Activated CD8-positive, alpha-beta memory T cell treated with anti-CD3 and anti-CD28 coated beads for 36 hours (primary cell): ENCODE measurements around the gene OAT. TPM values are rescaled to one million over a fixed set of nuclear protein-coding genes. Genes with fewer than 3 reads are reported as not detected.

Source experiments
- CTCF ChIA-PET: fragments of 350-600 bp; sonication (Branson Sonifier 250); formaldehyde crosslinking; loops from one replicate; lab custom pipeline; 2021; ENCODE audit warnings: antibody characterized with exemption; lab: Charles Lee
- POLR2A ChIA-PET: fragments of 350-600 bp; sonication (Branson Sonifier 250); formaldehyde crosslinking; loops from one replicate; lab custom pipeline; 2021; ENCODE audit warnings: antibody characterized with exemption; lab: Charles Lee
- total RNA-seq, 2 experiments: library from RNA; stranded (reverse); gene quantifications; one replicate each; pipeline ENCODE4 v1.2.3, GENCODE V29; 2021

The OAT gene
- total RNA-seq, 2 experiments from 2014 or later, result 48.2 to 49.2 TPM

DNA sequence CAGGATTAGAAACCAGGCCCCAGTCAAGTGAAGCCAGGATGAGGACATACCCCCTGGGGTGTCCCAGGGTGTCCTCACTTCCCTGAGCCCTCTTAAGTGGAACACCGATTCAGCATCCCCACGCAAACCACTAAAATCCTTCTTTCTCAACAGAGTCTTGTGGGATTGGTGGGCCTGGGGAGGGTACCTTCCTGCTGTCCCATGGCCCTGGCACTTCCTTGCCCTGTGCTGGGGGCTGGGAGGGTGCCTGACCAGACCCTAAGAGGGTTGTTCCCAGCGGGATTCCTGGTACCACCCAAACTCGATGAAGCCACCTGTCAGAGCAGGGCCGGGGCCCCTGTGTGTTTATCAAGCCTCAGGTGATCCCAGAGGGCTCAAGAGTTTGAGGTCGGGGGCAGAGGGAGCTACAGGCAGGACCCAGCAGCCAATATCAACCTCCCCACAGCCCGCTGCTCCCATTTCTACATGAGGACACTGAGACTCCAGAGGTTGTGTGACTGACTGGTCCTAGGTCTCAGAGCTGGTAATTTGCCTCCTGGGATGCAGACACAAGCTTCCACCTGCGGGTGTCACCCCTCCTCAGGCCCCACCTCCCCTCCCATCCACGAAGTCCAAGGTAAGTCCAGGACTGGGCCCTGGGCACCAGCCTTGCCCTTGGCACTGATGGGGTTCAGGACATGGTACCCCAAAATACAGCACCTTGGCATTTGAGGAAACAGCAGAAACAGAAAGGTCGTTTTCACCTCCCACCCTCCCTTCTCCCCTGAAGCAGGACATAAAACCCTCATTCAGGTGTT lies 31.4 kb downstream of the OAT start:
- POLR2A ChIA-PET, result no interaction called here
- CTCF ChIA-PET, result interaction anchor here (5.6 kb wide), 1 partner anchor 391 kb away, joined by 94 read pairs; no protein-coding TSS in a partner anchor

- CTCF ChIA-PET, result interaction anchor here (5.6 kb wide), 1 partner anchor 390 kb away, joined by 94 read pairs; no protein-coding TSS in a partner anchor
- POLR2A ChIA-PET, result no interaction called here
Observed at GRCh38 chr10:124386186-124387077, 32.3 kb downstream of the OAT start.

DNA sequence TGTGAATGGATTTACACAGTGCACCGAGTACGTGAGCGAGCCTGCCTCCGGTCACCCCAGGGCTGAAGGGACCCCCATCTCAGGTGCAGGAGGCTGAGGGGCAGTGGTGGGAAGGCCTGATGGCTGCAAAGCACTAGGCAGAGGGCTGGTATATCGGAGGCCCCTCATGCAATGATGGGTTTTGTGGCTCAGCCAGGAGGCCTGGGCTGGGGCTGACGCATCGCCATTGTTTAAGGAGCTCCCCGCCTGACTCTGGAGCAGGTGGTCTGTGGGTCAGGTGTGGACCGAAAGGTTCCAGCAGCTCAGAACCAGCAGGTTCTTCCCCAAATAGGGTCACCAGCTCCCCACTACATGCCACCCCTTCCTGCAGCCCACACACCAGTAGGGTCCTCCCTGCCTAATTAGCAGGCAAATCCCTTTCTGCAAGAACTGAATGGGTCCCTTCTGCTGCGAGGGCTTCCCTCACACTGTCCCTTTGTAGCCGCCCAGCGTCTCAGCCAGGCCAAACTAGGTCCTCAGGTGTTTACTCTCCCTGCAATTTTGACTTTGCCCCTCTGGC lies 33.0 kb downstream of the OAT start:
- POLR2A ChIA-PET, result no interaction called here
- CTCF ChIA-PET, result no interaction called here

DNA sequence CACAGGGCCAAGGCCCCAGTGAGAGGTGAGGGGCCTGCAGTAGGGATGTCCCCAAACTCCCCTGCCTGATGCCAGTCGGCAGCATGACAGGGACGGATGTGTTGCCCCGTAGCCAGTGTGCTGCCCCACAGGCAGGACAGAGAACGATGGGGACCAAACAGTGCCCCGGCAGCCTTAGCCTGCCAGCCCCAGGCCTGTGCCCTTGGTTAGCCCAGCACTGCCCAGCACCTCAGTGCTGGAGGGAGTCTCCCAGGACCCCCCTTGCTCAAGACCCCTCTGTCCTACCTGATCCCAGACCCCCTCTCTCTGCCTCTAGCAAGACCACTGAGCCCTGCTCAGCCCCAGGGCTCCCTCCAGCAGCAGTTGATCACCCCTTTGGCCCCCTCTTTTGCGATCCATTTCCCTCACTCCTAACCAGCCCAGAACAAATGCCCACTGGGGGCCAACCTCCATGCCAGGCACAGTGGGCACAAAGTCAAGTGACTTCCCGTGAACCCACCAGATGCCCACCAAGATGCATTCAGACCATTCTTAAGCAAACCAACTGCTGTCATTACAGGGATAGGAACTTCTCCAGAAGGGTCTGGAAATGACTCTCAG lies 34.0 kb downstream of the OAT start:
- CTCF ChIA-PET, result no interaction called here
- POLR2A ChIA-PET, result no interaction called here

GRCh38 chr10:124384172-124384571 lies 34.6 kb downstream of the OAT start:
- ChIA-PET CTCF (interaction anchor here (1.1 kb wide), 1 partner anchor 390 kb away, joined by 5 read pairs; no protein-coding TSS in a partner anchor), POLR2A (no interaction called here)

GRCh38 chr10:124383496-124383895 lies 35.2 kb downstream of the OAT start:
- CTCF ChIA-PET, result interaction anchor here (0.6 to 1.1 kb wide), 2 partner anchors 23 to 389 kb away, joined by 3 to 5 read pairs; no protein-coding TSS in a partner anchor
- POLR2A ChIA-PET, result no interaction called here

DNA sequence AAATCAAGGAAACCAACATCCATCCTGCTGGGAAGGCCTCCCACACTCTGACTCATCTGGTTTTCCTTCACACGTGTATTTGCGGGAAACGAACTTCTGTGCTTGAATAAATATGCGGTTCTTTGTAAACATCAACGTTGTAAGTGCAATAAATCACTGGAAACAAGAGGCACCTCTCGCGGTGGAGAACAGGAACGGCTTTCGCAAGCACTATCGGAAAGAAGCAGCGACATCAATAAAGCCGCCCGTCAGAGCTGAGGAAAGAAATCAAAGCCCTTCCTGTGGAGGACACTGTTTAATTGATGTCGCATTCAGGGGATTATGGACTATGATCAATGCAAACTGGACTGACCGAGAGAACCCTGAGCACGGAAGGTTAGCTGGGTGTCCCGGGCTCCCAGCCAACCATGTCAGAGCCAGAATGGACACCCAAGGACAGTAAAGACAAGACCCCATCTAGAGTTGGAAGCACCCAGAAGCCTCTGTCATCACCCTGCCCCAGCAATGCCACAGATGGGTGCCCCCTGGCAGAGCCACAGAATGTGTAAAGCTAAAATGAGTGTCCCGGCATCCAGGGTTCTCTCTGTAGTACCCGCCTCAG lies 37.6 kb downstream of the OAT start:
- ChIA-PET CTCF (interaction anchor here (1.4 kb wide), 1 partner anchor 8 kb away, joined by 7 read pairs; no protein-coding TSS in a partner anchor), POLR2A (no interaction called here)

DNA sequence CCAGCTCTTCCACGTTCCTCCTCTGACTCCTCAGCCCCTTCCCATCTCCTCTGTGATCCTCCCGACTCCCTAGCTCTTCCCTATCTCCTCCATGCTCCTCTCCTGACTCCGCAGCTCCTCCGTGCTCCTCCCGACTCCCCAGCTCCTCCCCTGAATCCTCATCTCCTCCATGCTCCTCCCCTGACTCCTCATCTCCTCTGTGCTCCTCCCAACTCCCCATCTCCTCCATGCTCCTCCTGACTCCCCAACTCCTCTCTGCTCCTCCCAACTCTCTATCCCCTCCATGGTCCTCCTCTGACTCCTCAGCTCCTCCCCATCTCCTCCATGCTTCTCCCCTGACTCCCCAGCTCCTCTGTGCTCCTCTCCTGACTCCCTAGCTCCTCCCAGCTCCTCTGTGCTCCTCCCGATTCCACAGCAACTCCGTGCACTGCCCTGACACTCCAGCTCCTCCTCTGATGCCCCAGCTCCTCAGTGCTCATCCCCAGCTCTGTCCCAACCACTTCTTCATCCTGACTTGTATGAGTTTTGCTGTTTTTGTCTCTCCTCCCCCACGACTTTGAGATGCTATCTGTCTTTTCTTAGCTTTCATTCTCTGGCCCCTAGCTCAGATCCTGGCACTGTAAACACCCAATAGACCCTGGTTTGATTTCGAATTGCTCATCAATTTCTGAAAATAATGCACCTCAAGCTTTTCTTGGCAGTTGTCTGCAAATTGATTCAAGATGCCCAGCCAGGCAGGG lies 38.3 kb downstream of the OAT start:
- CTCF ChIA-PET, result interaction anchor here (1.4 kb wide), 1 partner anchor 9 kb away, joined by 7 read pairs; no protein-coding TSS in a partner anchor
- POLR2A ChIA-PET, result no interaction called here

DNA sequence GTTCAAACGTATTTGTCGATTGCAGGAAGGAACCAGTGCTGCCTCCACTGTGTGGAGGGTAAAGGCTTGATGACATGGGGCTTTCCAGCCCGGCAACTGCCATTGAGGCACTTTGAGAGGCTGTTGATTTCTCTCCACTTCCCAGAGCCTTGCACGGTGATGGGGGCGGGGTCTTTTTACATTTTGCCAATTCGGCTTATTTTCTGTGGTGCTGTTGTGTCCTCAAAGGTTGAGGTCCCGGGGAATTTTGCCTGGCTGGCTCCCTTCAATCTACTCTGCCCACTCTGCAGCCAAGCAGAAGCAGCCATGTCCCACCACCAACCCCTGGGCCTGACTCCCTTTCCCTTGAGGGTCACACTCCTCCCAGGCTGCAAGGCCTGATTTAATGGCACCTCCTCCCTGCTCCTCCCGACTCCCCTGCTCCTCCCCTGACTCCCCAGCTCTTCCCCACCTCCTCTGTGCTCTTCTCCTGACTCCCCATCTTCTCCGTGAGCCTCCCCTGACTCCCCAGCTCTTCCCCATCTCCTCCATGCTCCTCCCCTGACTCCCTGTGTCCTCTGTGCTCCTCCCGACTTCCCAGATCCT lies 39.0 kb downstream of the OAT start:
- ChIA-PET CTCF (interaction anchor here (1.4 kb wide), 1 partner anchor 9 kb away, joined by 7 read pairs; no protein-coding TSS in a partner anchor), POLR2A (no interaction called here)

GRCh38 chr10:124378881-124379471 lies 39.7 kb downstream of the OAT start:
- CTCF ChIA-PET, result no interaction called here
- POLR2A ChIA-PET, result no interaction called here

GRCh38 chr10:124378271-124378670 lies 40.5 kb downstream of the OAT start:
- ChIA-PET CTCF (no interaction called here), POLR2A (no interaction called here)

DNA sequence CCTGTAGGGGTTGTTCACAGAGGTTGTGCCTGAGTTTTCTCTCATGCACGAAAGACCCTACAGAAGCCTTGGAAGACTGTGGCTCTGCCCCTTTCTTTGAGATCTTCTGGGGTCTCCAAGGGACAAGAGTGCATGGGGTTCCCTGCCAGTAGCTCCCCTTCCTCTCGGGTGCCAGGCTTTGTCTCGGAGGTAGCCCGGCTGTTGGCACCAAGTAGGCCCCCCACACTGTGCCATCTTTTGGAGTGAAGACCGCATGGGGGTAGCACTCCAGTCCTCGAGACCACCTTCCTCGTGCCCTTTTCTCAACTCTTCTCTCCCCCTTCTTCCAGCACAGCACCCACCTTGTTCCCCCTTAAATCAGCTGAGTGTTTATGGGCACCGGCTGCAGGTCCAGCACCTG lies 41.6 kb downstream of the OAT start:
- ChIA-PET CTCF (interaction anchor here (0.6 kb wide), 1 partner anchor 17 kb away, joined by 3 read pairs; no protein-coding TSS in a partner anchor), POLR2A (no interaction called here)

DNA sequence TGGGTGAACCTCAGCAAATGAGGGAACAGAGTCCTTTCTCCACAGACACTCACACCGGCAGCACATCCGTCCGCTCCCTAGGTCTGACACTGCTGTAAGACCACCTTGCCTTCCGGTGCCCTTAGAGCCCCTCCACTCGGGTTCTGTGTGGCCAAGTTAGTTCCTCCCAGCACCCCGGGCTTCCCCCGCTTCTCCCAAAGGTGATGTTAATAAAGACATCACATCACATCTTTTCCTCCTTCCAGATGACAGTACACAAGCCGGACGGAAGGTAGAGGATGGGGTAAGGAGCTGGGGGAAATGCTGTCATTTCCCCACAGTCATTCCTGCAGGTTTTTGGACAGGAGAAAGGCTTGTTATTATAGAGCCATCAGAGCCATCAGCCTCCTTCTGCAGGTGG lies 42.3 kb downstream of the OAT start:
- ChIA-PET POLR2A (no interaction called here), CTCF (interaction anchor here (1.2 kb wide), 1 partner anchor 382 kb away, joined by 3 read pairs; no protein-coding TSS in a partner anchor)

GRCh38 chr10:124375691-124376090 lies 43.0 kb downstream of the OAT start:
- CTCF ChIA-PET, result interaction anchor here (1.2 kb wide), 1 partner anchor 381 kb away, joined by 3 read pairs; no protein-coding TSS in a partner anchor
- POLR2A ChIA-PET, result no interaction called here

GRCh38 chr10:124375353-124375614 lies 43.4 kb downstream of the OAT start:
- CTCF ChIA-PET, result interaction anchor here (1.2 kb wide), 1 partner anchor 381 kb away, joined by 3 read pairs; no protein-coding TSS in a partner anchor
- POLR2A ChIA-PET, result no interaction called here

DNA sequence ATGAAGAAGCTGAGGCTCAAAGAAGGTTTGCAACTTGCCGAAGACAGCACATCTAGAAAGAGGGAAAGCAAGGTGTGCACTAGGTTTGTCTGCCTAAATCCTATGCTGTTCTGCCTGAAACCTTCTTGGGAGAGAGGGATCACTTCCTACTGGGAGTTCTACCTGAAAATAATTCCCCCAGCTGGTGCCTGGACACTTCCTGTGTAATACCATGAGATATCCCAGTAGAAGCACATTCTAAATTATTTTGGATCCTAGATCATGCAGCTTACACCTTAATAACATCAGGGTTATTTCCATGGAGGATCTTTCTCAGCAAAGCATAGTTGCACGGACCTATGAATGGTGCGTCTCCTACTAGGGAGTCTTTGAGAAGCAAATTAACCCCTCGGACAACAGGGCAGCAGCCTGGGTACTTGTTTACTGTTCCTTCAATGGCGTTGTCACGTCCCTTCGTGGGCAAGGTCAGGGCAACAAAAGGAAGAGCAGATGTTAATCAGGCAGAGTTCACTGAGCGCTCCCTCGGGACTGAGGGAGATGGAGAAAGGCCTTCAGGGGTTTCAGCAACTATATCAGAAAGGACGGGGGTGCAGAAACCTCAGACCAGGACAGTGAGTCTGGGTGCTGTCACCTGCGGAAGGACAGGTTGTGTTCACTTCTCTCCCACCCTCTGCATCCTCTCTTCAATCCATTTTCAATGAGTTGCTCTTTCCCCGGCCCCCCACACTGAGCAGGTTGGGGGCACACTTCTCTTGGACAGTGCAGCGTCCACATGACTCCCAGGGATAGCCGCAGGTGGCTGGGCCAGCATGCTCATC lies 44.0 kb downstream of the OAT start:
- ChIA-PET CTCF (interaction anchor here (1.2 kb wide), 1 partner anchor 380 kb away, joined by 3 read pairs; no protein-coding TSS in a partner anchor), POLR2A (no interaction called here)

GRCh38 chr10:124372899-124373298 lies 45.8 kb downstream of the OAT start:
- CTCF ChIA-PET, result no interaction called here
- POLR2A ChIA-PET, result no interaction called here
